Measurements from ENCODE around the gene CCL25. TPM values are rescaled to one million over a fixed set of nuclear protein-coding genes. Genes with fewer than 3 reads are reported as not detected.

The CCL25 gene
- total and polyA plus RNA-seq, 9 donors = not detected

DNA sequence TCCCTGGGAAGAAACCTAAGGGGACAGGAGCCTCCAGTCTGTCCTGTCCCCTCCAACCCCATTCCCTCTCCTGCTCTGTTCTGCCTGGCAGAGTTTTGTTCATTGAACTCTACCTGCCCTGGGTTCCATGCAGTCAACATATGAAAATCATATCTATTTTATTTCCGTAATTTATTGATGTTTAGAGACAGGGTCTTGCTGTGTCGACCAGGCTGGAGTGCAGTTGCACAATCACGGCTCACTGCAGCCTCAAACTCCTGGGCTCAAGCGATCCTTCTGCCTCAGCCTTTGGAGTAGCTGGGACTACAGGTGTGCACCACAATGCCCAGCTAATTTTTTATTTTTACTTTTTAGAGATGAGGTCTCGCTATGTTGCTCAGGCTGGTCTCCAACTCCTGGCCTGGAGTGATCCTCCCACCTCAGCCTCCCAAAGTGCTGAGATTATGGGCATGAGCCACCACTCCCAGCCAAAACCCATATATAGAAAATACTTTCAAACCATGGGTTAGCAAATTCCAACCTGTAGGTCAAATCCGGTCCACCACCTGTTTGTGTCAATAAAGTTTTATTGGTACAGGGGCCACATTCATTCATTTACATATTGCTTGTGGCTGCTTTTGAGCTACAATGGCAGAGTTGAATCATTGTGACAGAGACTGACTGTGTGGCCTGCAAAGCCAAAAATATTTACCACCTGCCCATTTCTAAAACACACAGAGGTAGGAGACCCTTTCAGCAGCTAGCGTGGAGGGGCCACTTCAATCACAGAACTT is 57.5 kb downstream of the CCL25 start:
- Histone ChIP-seq H3K4me3 (no peak overlapping the region), H3K9me3 (no peaks in the 10 kb centered on the region), H3K36me3 (no peaks in the 10 kb centered on the region), H3K27me3 (no peaks in the 10 kb centered on the region), H3K4me1 (ENCODE audit: insufficient read depth) (no peaks in the 10 kb centered on the region), H3K27ac (no peak overlapping the region)
- no peak for TF ChIP-seq EP300 (IDR thresholded peaks at IDR 0.05)
- no peak for TF ChIP-seq POLR2A (IDR thresholded peaks at IDR 0.05)
- TF ChIP-seq, protein P1, sequence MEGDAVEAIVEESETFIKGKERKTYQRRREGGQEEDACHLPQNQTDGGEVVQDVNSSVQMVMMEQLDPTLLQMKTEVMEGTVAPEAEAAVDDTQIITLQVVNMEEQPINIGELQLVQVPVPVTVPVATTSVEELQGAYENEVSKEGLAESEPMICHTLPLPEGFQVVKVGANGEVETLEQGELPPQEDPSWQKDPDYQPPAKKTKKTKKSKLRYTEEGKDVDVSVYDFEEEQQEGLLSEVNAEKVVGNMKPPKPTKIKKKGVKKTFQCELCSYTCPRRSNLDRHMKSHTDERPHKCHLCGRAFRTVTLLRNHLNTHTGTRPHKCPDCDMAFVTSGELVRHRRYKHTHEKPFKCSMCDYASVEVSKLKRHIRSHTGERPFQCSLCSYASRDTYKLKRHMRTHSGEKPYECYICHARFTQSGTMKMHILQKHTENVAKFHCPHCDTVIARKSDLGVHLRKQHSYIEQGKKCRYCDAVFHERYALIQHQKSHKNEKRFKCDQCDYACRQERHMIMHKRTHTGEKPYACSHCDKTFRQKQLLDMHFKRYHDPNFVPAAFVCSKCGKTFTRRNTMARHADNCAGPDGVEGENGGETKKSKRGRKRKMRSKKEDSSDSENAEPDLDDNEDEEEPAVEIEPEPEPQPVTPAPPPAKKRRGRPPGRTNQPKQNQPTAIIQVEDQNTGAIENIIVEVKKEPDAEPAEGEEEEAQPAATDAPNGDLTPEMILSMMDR (IDR thresholded peaks at IDR 0.05) = no peak
- DNase-seq = no peak
- WGBS, 3 donors = 87 to 93% (median 90%) methylated on average over 7 of the region's 7 CpGs
- intact Hi-C loops (cut with DNase I) = no loop called here

DNA sequence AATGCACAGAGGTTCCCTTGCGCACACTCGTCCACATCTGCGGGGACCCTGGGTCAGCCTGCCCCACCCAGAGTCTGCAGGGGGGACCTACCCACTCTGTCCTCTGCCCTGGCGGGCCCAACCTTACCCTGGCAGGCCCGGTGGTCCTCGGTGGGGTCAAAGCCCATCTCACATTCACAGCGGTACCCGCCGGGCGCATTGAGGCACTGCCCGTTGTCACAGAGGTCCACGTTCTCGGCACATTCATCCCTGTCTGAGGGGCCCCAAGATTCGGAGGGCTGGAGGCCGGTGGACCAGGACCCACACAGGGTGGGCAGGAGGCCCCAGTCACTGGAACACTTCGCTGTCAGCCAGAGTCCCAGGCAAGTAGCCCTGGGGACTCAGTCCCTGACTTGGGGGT is 58.4 kb downstream of the CCL25 start:
- no peak for DNase-seq
- intact Hi-C loops (cut with DNase I) = no loop called here
- Histone ChIP-seq H3K27ac (no peak overlapping the region), H3K9me3 (no peaks in the 10 kb centered on the region), H3K27me3 (no peaks in the 10 kb centered on the region), H3K36me3 (no peaks in the 10 kb centered on the region), H3K4me3 (no peak overlapping the region), H3K4me1 (ENCODE audit: insufficient read depth) (no peaks in the 10 kb centered on the region)
- TF ChIP-seq, protein P1 (IDR thresholded peaks at IDR 0.05) = no peak
- TF ChIP-seq EP300 (IDR thresholded peaks at IDR 0.05) (no peak), POLR2A (IDR thresholded peaks at IDR 0.05) (no peak)
- 93 to 94% (median 94%) methylated on average over 16 of the region's 16 CpGs for WGBS, 3 donors

GRCh38 chr19:8111376-8111775 is 58.8 kb downstream of the CCL25 start:
- intact Hi-C loops (cut with DNase I) = no loop called here
- Histone ChIP-seq H3K27me3 (no peaks in the 10 kb centered on the region), H3K4me3 (no peak overlapping the region), H3K9me3 (no peaks in the 10 kb centered on the region), H3K4me1 (ENCODE audit: insufficient read depth) (no peaks in the 10 kb centered on the region), H3K27ac (no peak overlapping the region), H3K36me3 (no peaks in the 10 kb centered on the region)
- no peak for DNase-seq
- 87 to 91% (median 87%) methylated on average over 16 of the region's 16 CpGs for WGBS, 3 donors
- TF ChIP-seq POLR2A (IDR thresholded peaks at IDR 0.05) = no peak
- no peak for TF ChIP-seq EP300 (IDR thresholded peaks at IDR 0.05)
- TF ChIP-seq, protein P1 (IDR thresholded peaks at IDR 0.05) = no peak

Other genes with a start within 250 kb of the CCL25 start
- gene EVI5L, start 222.5 kb upstream of the CCL25 start, total RNA-seq = 10 to 100 TPM in 5 of 7 donors, 1 to 10 TPM in 2; 5.1 to 15.9 (median 13.1) TPM
- gene EVI5L, start 222.5 kb upstream of the CCL25 start, polyA plus RNA-seq = 10 to 100 TPM in 1 of 2 donors, 1 to 10 TPM in 1; 7.2 to 10.9 TPM
- 1 to 10 TPM in 3 of 7 donors, under 1 TPM in 4; 0.45 to 2.2 (median 0.95) TPM for gene PRR36, start 178.4 kb upstream of the CCL25 start, total RNA-seq
- under 1 TPM; 0.05 to 0.27 TPM for gene PRR36, start 178.4 kb upstream of the CCL25 start, polyA plus RNA-seq
- 1 to 10 TPM in 1 of 7 donors, under 1 TPM in 4, not detected in 2; 0.10 to 2.1 (median 0.72) TPM for gene LRRC8E, start 164.2 kb upstream of the CCL25 start, total RNA-seq
- under 1 TPM; 0.13 to 0.97 TPM for gene LRRC8E, start 164.2 kb upstream of the CCL25 start, polyA plus RNA-seq
- gene MAP2K7, start 148.9 kb upstream of the CCL25 start, total RNA-seq = 10 to 100 TPM in 5 of 7 donors, 1 to 10 TPM in 2; 9.2 to 35.5 (median 26.3) TPM
- 10 to 100 TPM in 1 of 2 donors, 1 to 10 TPM in 1; 6.3 to 32.2 TPM for gene MAP2K7, start 148.9 kb upstream of the CCL25 start, polyA plus RNA-seq
- gene TGFBR3L, start 137.9 kb upstream of the CCL25 start, total RNA-seq = 1 to 10 TPM in 2 of 7 donors, not detected in 5; 1.0 to 6.9 TPM
- gene TGFBR3L, start 137.9 kb upstream of the CCL25 start, polyA plus RNA-seq = under 1 TPM in 1 of 2 donors, not detected in 1; 0.18 TPM
- gene SNAPC2, start 132.4 kb upstream of the CCL25 start, total RNA-seq = 10 to 100 TPM in 6 of 7 donors, 1 to 10 TPM in 1; 8.8 to 26.6 (median 16.3) TPM
- 10 to 100 TPM in 1 of 2 donors, 1 to 10 TPM in 1; 1.8 to 19.8 TPM for gene SNAPC2, start 132.4 kb upstream of the CCL25 start, polyA plus RNA-seq
- gene CTXN1, start 126.6 kb upstream of the CCL25 start, total RNA-seq = 10 to 100 TPM in 2 of 7 donors, 1 to 10 TPM in 5; 1.4 to 99.7 (median 6.1) TPM
- gene CTXN1, start 126.6 kb upstream of the CCL25 start, polyA plus RNA-seq = 1 to 10 TPM in 1 of 2 donors, not detected in 1; 3.3 TPM
- gene TIMM44, start 109.1 kb upstream of the CCL25 start, total RNA-seq = 100 to 1,000 TPM in 1 of 7 donors, 10 to 100 TPM in 6; 43.4 to 110 (median 51.8) TPM
- 10 to 100 TPM; 29.8 to 48.4 TPM for gene TIMM44, start 109.1 kb upstream of the CCL25 start, polyA plus RNA-seq
- gene ELAVL1, start 47.1 kb upstream of the CCL25 start, total RNA-seq = 10 to 100 TPM; 13.8 to 78.4 (median 65.6) TPM
- gene ELAVL1, start 47.1 kb upstream of the CCL25 start, polyA plus RNA-seq = 10 to 100 TPM; 25.3 to 46.5 TPM
- under 1 TPM in 6 of 7 donors, not detected in 1; 0.08 to 0.74 (median 0.28) TPM for gene FBN3, start 96.8 kb downstream of the CCL25 start, total RNA-seq
- gene FBN3, start 96.8 kb downstream of the CCL25 start, polyA plus RNA-seq = under 1 TPM in 1 of 2 donors, not detected in 1; 0.21 TPM
- 10 to 100 TPM; 28.7 to 61.6 (median 45.5) TPM for gene CERS4, start 156.6 kb downstream of the CCL25 start, total RNA-seq
- gene CERS4, start 156.6 kb downstream of the CCL25 start, polyA plus RNA-seq = 10 to 100 TPM; 20.1 to 37.4 TPM

Data from ovary (tissue), 9 donors.